Stimulated activated CD8-positive, alpha-beta memory T cell treated with anti-CD3 and anti-CD28 coated beads, Interleukin-7, amount 100 ng/mL, for 24 hours (primary cell): ENCODE data around the gene DNAJB11.
"Not testable (repeated sequence)": the region's sequence is repeated elsewhere in the genome, so short reads cannot be mapped to it uniquely, and the experiment has no call there.

ENCODE experiments used
- DNase-seq: peaks from one replicate; pipeline ENCODE4 v3.0.0-alpha.2; 2020; ENCODE audit warnings: low read depth

Gene DNAJB11

GRCh38 chr3:186552408-186553031 lies 18.0 kb upstream of the DNAJB11 start:
- DNase-seq, result no peak

GRCh38 chr3:186564586-186564985 lies 5.9 kb upstream of the DNAJB11 start:
- no peak for DNase-seq

GRCh38 chr3:186566772-186567071 lies 3.8 kb upstream of the DNAJB11 start:
- no peak for DNase-seq

GRCh38 chr3:186567072-186567921 lies 3.2 kb upstream of the DNAJB11 start, which contains the start of gene TBCCD1:
TSS of gene TBCCD1 (minus strand) at chr3:186567339. CDS start at chr3:186564329, 3,010 bp downstream.
- peak; percentile 93 for DNase-seq

- not testable (repeated sequence) for DNase-seq
Observed at GRCh38 chr3:186569361-186569760, 1.2 kb upstream of the DNAJB11 start.

- no peak for DNase-seq
Observed at GRCh38 chr3:186569779-186570095, 783 bp upstream of the DNAJB11 start.

GRCh38 chr3:186570941-186571643 lies 572 bp downstream of the DNAJB11 start:
- DNase-seq, result no peak

GRCh38 chr3:186571644-186572013 lies 1.1 kb downstream of the DNAJB11 start:
- DNase-seq, result no peak

- DNase-seq, result no peak
Observed at GRCh38 chr3:186577521-186577920, 7.0 kb downstream of the DNAJB11 start.

GRCh38 chr3:186580785-186581184 lies 10.3 kb downstream of the DNAJB11 start:
- no peak for DNase-seq

GRCh38 chr3:186582541-186582940 lies 12.0 kb downstream of the DNAJB11 start:
- DNase-seq, result no peak

GRCh38 chr3:186583831-186584230 lies 13.3 kb downstream of the DNAJB11 start:
- no peak for DNase-seq

- not testable (repeated sequence) for DNase-seq
Observed at GRCh38 chr3:186586245-186586644, 15.7 kb downstream of the DNAJB11 start.

- no peak for DNase-seq
Observed at GRCh38 chr3:186587183-186587582, 16.7 kb downstream of the DNAJB11 start.

GRCh38 chr3:186588632-186589031 lies 18.1 kb downstream of the DNAJB11 start:
- DNase-seq, result no peak

- DNase-seq, result no peak
Observed at GRCh38 chr3:186589121-186589520, 18.6 kb downstream of the DNAJB11 start.

GRCh38 chr3:186589856-186590579 lies 19.5 kb downstream of the DNAJB11 start:
- DNase-seq, result no peak

- no peak for DNase-seq
Observed at GRCh38 chr3:186590580-186591295, 20.2 kb downstream of the DNAJB11 start.

- DNase-seq, result no peak
Observed at GRCh38 chr3:186592682-186593081, 22.2 kb downstream of the DNAJB11 start.

GRCh38 chr3:186593862-186594261 lies 23.3 kb downstream of the DNAJB11 start:
- no peak for DNase-seq

GRCh38 chr3:186594591-186595113 lies 24.1 kb downstream of the DNAJB11 start:
- no peak for DNase-seq
